ENCODE results near the gene TMEM255B. TPM values are rescaled to one million over a fixed set of nuclear protein-coding genes. Genes with fewer than 3 reads are reported as not detected.

TMEM255B gene
- total RNA-seq, 6 donors from 2014 or later: 1.4 to 39.0 (median 13.8) TPM

- ATAC-seq (ENCODE audit: low FRiP score in 2 of 2): peak; percentile 36 to 57
These were observed 18.6 kb downstream of the TMEM255B start for GRCh38 chr13:113777311-113778260.

GRCh38 chr13:113781571-113781970 lies 22.5 kb downstream of the TMEM255B start:
- 79 to 90% methylated on average over 2 of the region's 2 CpGs for WGBS, 2 donors
- Histone ChIP-seq H3K27ac (no peak overlapping the region), H3K4me1 (no peaks in the 10 kb centered on the region), H3K4me3 (no peak overlapping the region), H3K9me3 (no peaks in the 10 kb centered on the region), H3K36me3 (peaks cover 0 to 3% (median 0%) of the 10 kb centered on the region in 4 donors), H3K27me3 (no peaks in the 10 kb centered on the region)
- no peak for DNase-seq
- no peak for ATAC-seq (ENCODE audit: low FRiP score in 2 of 2)
- TF ChIP-seq POLR2AphosphoS5 (IDR thresholded peaks at IDR 0.05) (no peak), CTCF (IDR thresholded peaks at IDR 0.05) (no peak), EP300 (IDR thresholded peaks at IDR 0.05) (no peak), POLR2A (IDR thresholded peaks at IDR 0.05) (no peak)

More at GRCh38 chr13:113777311-113778260, 18.6 kb downstream of the TMEM255B start:
- TF ChIP-seq CTCF (IDR thresholded peaks at IDR 0.05) (no peak), EP300 (IDR thresholded peaks at IDR 0.05) (no peak), POLR2A (IDR thresholded peaks at IDR 0.05) (no peak), POLR2AphosphoS5 (IDR thresholded peaks at IDR 0.05) (no peak)
- no peaks in the 10 kb centered on the region for H3K27me3 ChIP-seq
- 45 to 70% methylated on average over 13 to 29 of the region's 29 CpGs for WGBS, 2 donors
- peaks cover 0 to 4% (median 2%) of the 10 kb centered on the region in 4 donors for H3K4me1 ChIP-seq
- no peak overlapping the region for H3K27ac ChIP-seq
- no peaks in the 10 kb centered on the region for H3K36me3 ChIP-seq
- no peak for DNase-seq
- H3K9me3 ChIP-seq: no peaks in the 10 kb centered on the region
- H3K4me3 ChIP-seq: no peak overlapping the region

GRCh38 chr13:113782472-113782871 lies 23.4 kb downstream of the TMEM255B start:
- Histone ChIP-seq H3K4me3 (no peak overlapping the region), H3K36me3 (peaks cover 0 to 3% (median 0%) of the 10 kb centered on the region in 4 donors), H3K4me1 (no peaks in the 10 kb centered on the region), H3K9me3 (no peaks in the 10 kb centered on the region), H3K27ac (no peak overlapping the region), H3K27me3 (no peaks in the 10 kb centered on the region)
- TF ChIP-seq EP300 (IDR thresholded peaks at IDR 0.05): no peak
- TF ChIP-seq POLR2A (IDR thresholded peaks at IDR 0.05): no peak
- no peak for TF ChIP-seq CTCF (IDR thresholded peaks at IDR 0.05)
- no peak for TF ChIP-seq POLR2AphosphoS5 (IDR thresholded peaks at IDR 0.05)
- WGBS, 2 donors: 76 to 78% methylated on average over 12 to 14 of the region's 14 CpGs
- ATAC-seq (ENCODE audit: low FRiP score in 2 of 2) (no peak), DNase-seq (no peak)

GRCh38 chr13:113783200-113783881 lies 24.3 kb downstream of the TMEM255B start:
- WGBS, 2 donors: 86 to 87% methylated on average over 12 of the region's 12 CpGs
- DNase-seq: no peak
- no peak for ATAC-seq (ENCODE audit: low FRiP score in 2 of 2)
- Histone ChIP-seq H3K4me3 (no peak overlapping the region), H3K4me1 (no peaks in the 10 kb centered on the region), H3K9me3 (no peaks in the 10 kb centered on the region), H3K27me3 (no peaks in the 10 kb centered on the region), H3K27ac (no peak overlapping the region), H3K36me3 (peaks cover 0 to 3% (median 0%) of the 10 kb centered on the region in 4 donors)
- TF ChIP-seq POLR2A (IDR thresholded peaks at IDR 0.05) (no peak), CTCF (IDR thresholded peaks at IDR 0.05) (no peak), EP300 (IDR thresholded peaks at IDR 0.05) (no peak), POLR2AphosphoS5 (IDR thresholded peaks at IDR 0.05) (no peak)

All from upper lobe of left lung (tissue), 6 donors.